ENCODE data around the gene DNER.

DNER gene

GRCh38 chr2:229477269-229477755 lies 237.0 kb downstream of the DNER start:
- no peak overlapping the region for H3K4me3 ChIP-seq (ENCODE audit: low read depth, low read length)
- no peak for TF ChIP-seq CTCF (IDR thresholded peaks at IDR 0.05; ENCODE audit: low read depth, low read length)

- no peak for TF ChIP-seq CTCF (IDR thresholded peaks at IDR 0.05; ENCODE audit: low read depth, low read length)
- H3K4me3 ChIP-seq (ENCODE audit: low read depth, low read length), result no peak overlapping the region
These were observed 238.6 kb downstream of the DNER start for GRCh38 chr2:229475778-229476177.

- no peak overlapping the region for H3K4me3 ChIP-seq (ENCODE audit: low read depth, low read length)
- TF ChIP-seq CTCF (IDR thresholded peaks at IDR 0.05; ENCODE audit: low read depth, low read length), result no peak
These were observed 240.2 kb downstream of the DNER start for GRCh38 chr2:229474125-229474524.

- TF ChIP-seq CTCF (IDR thresholded peaks at IDR 0.05; ENCODE audit: low read depth, low read length), result no peak
These were observed 243.6 kb downstream of the DNER start for GRCh38 chr2:229470781-229471180.

GRCh38 chr2:229467783-229468182 lies 246.6 kb downstream of the DNER start:
- no peak overlapping the region for H3K4me3 ChIP-seq (ENCODE audit: low read depth, low read length)
- no peak for TF ChIP-seq CTCF (IDR thresholded peaks at IDR 0.05; ENCODE audit: low read depth, low read length)

More at GRCh38 chr2:229470781-229471180, 243.6 kb downstream of the DNER start:
- no peak overlapping the region for H3K4me3 ChIP-seq (ENCODE audit: low read depth, low read length)

- no peak overlapping the region for H3K4me3 ChIP-seq (ENCODE audit: low read depth, low read length)
- no peak for TF ChIP-seq CTCF (IDR thresholded peaks at IDR 0.05; ENCODE audit: low read depth, low read length)
These were observed 250.5 kb downstream of the DNER start for GRCh38 chr2:229463841-229464346.

GRCh38 chr2:229462112-229462511 lies 252.2 kb downstream of the DNER start:
- no peak for TF ChIP-seq CTCF (IDR thresholded peaks at IDR 0.05; ENCODE audit: low read depth, low read length)

More at GRCh38 chr2:229462112-229462511, 252.2 kb downstream of the DNER start:
- no peak overlapping the region for H3K4me3 ChIP-seq (ENCODE audit: low read depth, low read length)

Measured in WI38 (cell line).